ENCODE data around the gene UBL7. TPM values are rescaled to one million over a fixed set of nuclear protein-coding genes. Genes with fewer than 3 reads are reported as not detected.

The UBL7 gene
- total RNA-seq, 1 donor from 2014 or later: 40.2 TPM

DNA sequence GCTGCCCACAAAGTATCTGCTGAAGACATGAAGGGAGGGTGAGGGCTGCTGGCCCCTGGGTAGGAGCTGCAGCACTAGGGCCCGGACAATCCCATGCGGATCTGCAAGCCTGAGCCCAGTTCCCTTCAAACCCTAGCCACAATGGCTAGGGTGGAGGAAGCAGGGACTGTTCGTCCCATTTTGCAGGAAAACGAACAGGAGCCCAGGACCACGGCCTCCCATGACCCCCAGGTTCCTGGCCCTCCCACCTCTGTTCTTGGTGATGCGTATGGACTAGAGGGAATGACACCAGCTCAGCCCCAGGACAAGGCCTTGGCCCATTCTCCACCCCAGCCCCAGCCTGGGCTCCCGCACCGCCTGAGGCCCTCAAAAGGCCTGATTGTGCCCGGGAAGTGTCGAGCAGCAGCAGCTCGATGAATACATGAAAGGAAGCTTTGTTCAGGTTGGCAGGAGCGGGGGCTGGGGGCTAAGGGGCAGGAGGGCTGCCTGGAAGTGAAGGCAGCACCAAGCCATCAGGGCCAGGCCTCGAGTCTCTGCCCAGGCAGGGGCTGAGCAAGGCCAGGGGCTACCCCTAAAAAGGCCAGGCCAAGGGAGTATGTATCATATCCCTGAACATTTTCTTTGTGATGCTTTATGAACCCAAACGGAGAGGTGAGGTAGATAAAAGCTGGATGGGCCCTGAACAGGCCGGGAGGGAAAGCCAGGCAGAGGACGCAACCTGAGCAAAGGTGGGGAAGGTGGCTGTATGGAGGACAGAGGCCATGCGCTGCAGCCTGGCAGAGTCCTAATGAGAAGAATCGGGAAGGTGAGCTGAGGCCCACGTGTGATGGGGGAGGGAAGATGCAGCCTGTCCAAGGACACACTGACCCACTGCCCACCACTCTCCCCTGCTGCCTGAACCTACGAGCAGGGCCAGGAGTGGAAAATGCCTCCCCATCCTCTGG lies 39.4 kb downstream of the UBL7 start:
- peaks cover 10% of the 10 kb centered on the region for H3K4me1 ChIP-seq
- H3K27ac ChIP-seq: no peak overlapping the region
- TF ChIP-seq, protein P1, sequence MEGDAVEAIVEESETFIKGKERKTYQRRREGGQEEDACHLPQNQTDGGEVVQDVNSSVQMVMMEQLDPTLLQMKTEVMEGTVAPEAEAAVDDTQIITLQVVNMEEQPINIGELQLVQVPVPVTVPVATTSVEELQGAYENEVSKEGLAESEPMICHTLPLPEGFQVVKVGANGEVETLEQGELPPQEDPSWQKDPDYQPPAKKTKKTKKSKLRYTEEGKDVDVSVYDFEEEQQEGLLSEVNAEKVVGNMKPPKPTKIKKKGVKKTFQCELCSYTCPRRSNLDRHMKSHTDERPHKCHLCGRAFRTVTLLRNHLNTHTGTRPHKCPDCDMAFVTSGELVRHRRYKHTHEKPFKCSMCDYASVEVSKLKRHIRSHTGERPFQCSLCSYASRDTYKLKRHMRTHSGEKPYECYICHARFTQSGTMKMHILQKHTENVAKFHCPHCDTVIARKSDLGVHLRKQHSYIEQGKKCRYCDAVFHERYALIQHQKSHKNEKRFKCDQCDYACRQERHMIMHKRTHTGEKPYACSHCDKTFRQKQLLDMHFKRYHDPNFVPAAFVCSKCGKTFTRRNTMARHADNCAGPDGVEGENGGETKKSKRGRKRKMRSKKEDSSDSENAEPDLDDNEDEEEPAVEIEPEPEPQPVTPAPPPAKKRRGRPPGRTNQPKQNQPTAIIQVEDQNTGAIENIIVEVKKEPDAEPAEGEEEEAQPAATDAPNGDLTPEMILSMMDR (IDR thresholded peaks at IDR 0.05): no peak
- no peak overlapping the region for H3K4me3 ChIP-seq
- peaks cover 6% of the 10 kb centered on the region for H3K36me3 ChIP-seq
- ATAC-seq (no peak), DNase-seq (no peak)
- intact Hi-C loops (cut with DNase I): no loop called here
- H3K27me3 ChIP-seq (ENCODE audit: low read depth): no peaks in the 10 kb centered on the region
- no peaks in the 10 kb centered on the region for H3K9me3 ChIP-seq

DNA sequence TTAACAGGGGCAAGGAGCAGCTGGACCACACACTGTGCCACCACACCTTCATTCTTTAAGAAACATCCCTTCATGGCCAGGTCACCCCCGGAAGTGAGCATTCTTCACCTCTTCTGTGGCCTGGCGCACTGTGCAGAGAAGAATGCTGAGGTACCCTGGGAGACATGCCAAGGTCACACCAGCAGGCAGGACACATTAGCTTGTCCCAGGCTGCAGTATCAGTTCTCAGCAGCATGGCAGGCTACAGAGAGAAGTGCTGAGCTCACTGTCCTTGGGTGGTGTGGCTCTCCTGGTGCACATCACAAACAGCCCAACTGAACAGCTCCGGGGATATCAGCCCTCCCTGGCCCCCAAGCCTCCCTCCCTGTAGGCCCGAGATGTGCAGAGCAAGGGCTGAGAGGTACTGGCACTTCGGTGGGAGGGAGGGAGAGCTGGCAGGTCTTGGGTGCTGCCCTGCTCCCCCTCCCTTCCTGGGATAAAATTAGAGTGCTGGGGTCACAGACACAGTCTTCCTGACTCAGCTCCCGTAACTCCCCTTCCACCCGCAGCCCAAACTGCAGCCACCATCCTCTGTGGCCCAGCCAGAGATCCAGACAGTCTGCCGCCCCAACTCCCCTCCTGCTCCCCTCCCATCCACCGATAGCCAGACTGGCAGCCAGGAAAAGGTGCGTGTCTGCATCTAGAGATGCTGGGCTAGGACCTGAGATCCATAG lies 40.6 kb downstream of the UBL7 start:
- intact Hi-C loops (cut with DNase I): no loop called here
- ATAC-seq: peak in 1 of 2 donors; percentile 13

DNA sequence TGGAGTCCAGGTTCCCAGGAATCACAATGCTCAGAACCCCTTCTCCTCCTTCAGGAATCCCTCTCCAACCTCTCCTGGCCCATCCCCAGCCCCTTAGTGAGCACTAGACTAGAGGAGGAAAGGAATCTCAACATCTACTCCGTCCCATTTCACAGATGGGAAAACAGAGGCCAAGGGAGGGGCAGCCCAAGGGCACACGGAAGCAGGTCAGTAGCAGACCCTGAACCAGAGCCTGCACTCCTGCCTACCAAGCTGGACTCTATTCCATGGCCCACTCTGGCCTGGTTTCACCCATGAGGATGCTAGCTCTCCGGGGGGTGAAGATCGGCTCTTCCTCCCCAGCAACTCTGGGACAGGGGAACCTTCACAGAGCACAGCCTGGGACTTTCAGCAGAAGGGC lies 41.5 kb downstream of the UBL7 start:
- Histone ChIP-seq H3K27ac (no peak overlapping the region), H3K4me3 (no peak overlapping the region), H3K27me3 (ENCODE audit: low read depth) (no peaks in the 10 kb centered on the region), H3K36me3 (peaks cover 9% of the 10 kb centered on the region), H3K4me1 (peaks cover 10% of the 10 kb centered on the region), H3K9me3 (no peaks in the 10 kb centered on the region)
- intact Hi-C loops (cut with DNase I): no loop called here
- DNase-seq (no peak), ATAC-seq (no peak)
- TF ChIP-seq, protein P1 (IDR thresholded peaks at IDR 0.05): no peak

More for the DNA sequence above, 40.6 kb downstream of the UBL7 start:
- DNase-seq: no peak
- no peak overlapping the region for H3K4me3 ChIP-seq
- peaks cover 6% of the 10 kb centered on the region for H3K36me3 ChIP-seq
- no peaks in the 10 kb centered on the region for H3K9me3 ChIP-seq
- H3K27ac ChIP-seq: no peak overlapping the region
- H3K4me1 ChIP-seq: peaks cover 10% of the 10 kb centered on the region
- TF ChIP-seq, protein P1 (IDR thresholded peaks at IDR 0.05): no peak
- no peaks in the 10 kb centered on the region for H3K27me3 ChIP-seq (ENCODE audit: low read depth)

DNA sequence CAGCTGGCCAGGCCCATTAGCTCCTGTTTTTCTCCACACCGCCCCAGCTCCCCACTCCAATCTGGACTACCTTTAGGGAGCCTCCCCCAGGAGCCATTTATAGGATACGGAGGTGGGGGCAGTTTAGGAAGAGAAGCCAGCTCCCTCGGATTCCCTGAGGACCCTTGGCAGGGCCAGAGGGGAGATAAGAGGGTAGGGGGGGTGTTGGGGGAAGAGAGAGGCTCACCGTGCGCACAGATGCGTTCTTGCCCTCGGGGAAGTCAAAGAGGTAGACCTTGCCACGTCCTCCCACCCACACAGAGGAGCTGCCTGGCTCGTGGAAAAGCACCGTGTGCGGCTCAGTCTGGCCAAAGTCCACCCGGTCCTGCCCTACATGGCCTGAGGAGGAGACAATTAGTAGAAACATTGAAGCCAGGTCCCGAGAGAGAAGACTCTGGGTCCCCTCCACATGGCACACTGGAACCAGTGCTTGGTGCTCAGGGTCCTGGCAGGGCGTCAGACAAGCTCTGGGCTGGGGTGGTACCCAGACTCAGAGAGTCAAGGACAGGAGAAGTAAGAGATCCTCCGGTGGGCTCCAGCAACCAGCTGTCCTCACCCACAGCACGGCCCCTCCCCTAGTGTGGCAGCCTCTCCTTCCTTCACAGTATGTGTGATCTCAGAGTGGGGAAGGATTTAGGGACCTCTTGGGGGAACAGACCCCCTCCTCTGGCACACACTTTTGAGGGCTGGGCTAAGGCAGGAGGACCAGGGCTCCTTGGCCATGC lies 42.2 kb downstream of the UBL7 start:
- TF ChIP-seq, protein P1 (IDR thresholded peaks at IDR 0.05): no peak
- ATAC-seq: no peak
- Histone ChIP-seq H3K4me3 (no peak overlapping the region), H3K4me1 (peaks cover 10% of the 10 kb centered on the region), H3K27ac (no peak overlapping the region), H3K36me3 (peaks cover 9% of the 10 kb centered on the region), H3K9me3 (no peaks in the 10 kb centered on the region), H3K27me3 (ENCODE audit: low read depth) (no peaks in the 10 kb centered on the region)
- DNase-seq: no peak
- intact Hi-C loops (cut with DNase I): no loop called here

DNA sequence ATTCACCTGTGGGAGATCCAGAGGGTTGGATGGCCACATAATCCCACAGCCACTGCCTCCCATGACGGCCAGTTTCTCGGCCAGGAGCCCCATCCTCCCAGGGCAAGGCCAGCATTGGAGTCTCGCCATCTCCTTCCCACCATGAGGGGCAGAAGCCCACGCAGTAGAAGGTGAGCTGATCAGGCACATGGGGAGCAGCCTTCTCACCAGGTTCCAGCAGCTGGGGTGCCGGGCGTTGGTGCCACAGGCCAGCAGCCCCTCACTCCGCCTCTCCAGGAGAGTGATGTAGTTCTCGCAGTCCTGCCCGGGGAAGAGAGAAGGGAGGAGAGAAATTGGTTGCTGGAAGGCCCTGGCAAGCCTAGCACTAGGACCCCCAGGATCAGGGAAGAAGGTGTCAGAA lies 43.3 kb downstream of the UBL7 start:
- Histone ChIP-seq H3K4me3 (no peak overlapping the region), H3K27me3 (ENCODE audit: low read depth) (no peaks in the 10 kb centered on the region), H3K36me3 (peaks cover 9% of the 10 kb centered on the region), H3K27ac (no peak overlapping the region), H3K4me1 (peaks cover 9% of the 10 kb centered on the region), H3K9me3 (no peaks in the 10 kb centered on the region)
- TF ChIP-seq, protein P1 (IDR thresholded peaks at IDR 0.05): no peak
- intact Hi-C loops (cut with DNase I): no loop called here
- DNase-seq: no peak
- no peak for ATAC-seq

Measured in lower lobe of right lung (tissue), 2 donors.